ENCODE measurements around the gene ZNF8. TPM values are rescaled to one million over a fixed set of nuclear protein-coding genes. Genes with fewer than 3 reads are reported as not detected.

The ZNF8 gene
- total RNA-seq, 1 experiment from 2014 or later = 6.5 TPM

Other genes with a start within 250 kb of the ZNF8 start
- gene ZSCAN1, start 244.9 kb upstream of the ZNF8 start, total RNA-seq (2014; rRNA removed; shearing (Covaris generic)) = not detected in 2 replicates
- 0.06 TPM in 1 of 2 replicates, not detected in the other for gene ZNF135, start 219.7 kb upstream of the ZNF8 start, total RNA-seq (2014; rRNA removed; shearing (Covaris generic))
- 39.8 and 58.3 TPM in 2 replicates for gene ZSCAN18, start 180.7 kb upstream of the ZNF8 start, total RNA-seq (2014; rRNA removed; shearing (Covaris generic))
- 14.5 and 16.9 TPM in 2 replicates for gene ZNF329, start 128.2 kb upstream of the ZNF8 start, total RNA-seq (2014; rRNA removed; shearing (Covaris generic))
- gene ZNF274, start 95.9 kb upstream of the ZNF8 start, total RNA-seq (2014; rRNA removed; shearing (Covaris generic)) = 41.3 and 54.2 TPM in 2 replicates
- 51.5 and 64.3 TPM in 2 replicates for gene ZNF544, start 50.0 kb upstream of the ZNF8 start, total RNA-seq (2014; rRNA removed; shearing (Covaris generic))
- gene ERVK3-1, start 26.4 kb downstream of the ZNF8 start, total RNA-seq (2014; rRNA removed; shearing (Covaris generic)) = 22.0 and 23.4 TPM in 2 replicates
- 2.9 and 3.7 TPM in 2 replicates for gene ZSCAN22, start 48.0 kb downstream of the ZNF8 start, total RNA-seq (2014; rRNA removed; shearing (Covaris generic))
- gene A1BG, start 74.5 kb downstream of the ZNF8 start, total RNA-seq (2014; rRNA removed; shearing (Covaris generic)) = 64.2 and 80.3 TPM in 2 replicates
- 1.2 and 4.7 TPM in 2 replicates for gene ZNF497, start 83.8 kb downstream of the ZNF8 start, total RNA-seq (2014; rRNA removed; shearing (Covaris generic))
- gene ZNF837, start 102.1 kb downstream of the ZNF8 start, total RNA-seq (2014; rRNA removed; shearing (Covaris generic)) = 9.2 and 9.6 TPM in 2 replicates
- 2,081 and 2,975 TPM in 2 replicates for gene RPS5, start 108.3 kb downstream of the ZNF8 start, total RNA-seq (2014; rRNA removed; shearing (Covaris generic))
- not detected in 2 replicates for gene RNF225, start 116.7 kb downstream of the ZNF8 start, total RNA-seq (2014; rRNA removed; shearing (Covaris generic))
- 25.8 and 60.2 TPM in 2 replicates for gene ZNF584, start 129.7 kb downstream of the ZNF8 start, total RNA-seq (2014; rRNA removed; shearing (Covaris generic))
- gene ZNF132, start 161.2 kb downstream of the ZNF8 start, total RNA-seq (2014; rRNA removed; shearing (Covaris generic)) = not detected in 2 replicates
- gene ZNF324B, start 172.7 kb downstream of the ZNF8 start, total RNA-seq (2014; rRNA removed; shearing (Covaris generic)) = 8.1 and 11.0 TPM in 2 replicates
- 10.8 and 11.6 TPM in 2 replicates for gene ZNF324, start 188.1 kb downstream of the ZNF8 start, total RNA-seq (2014; rRNA removed; shearing (Covaris generic))
- 12.8 and 22.3 TPM in 2 replicates for gene ZNF446, start 197.4 kb downstream of the ZNF8 start, total RNA-seq (2014; rRNA removed; shearing (Covaris generic))
- gene SLC27A5, start 233.0 kb downstream of the ZNF8 start, total RNA-seq (2014; rRNA removed; shearing (Covaris generic)) = 12.0 and 28.6 TPM in 2 replicates
- 6.1 and 6.6 TPM in 2 replicates for gene ZBTB45, start 240.9 kb downstream of the ZNF8 start, total RNA-seq (2014; rRNA removed; shearing (Covaris generic))